Cardiac muscle cell (in vitro differentiated cells and primary cell): ENCODE data around the gene OR52D1. TPM values are rescaled to one million over a fixed set of nuclear protein-coding genes. Genes with fewer than 3 reads are reported as not detected.

Source experiments
- DNase-seq, 2 donors: peaks; one replicate each; pipeline versions ENCODE4 v3.0.0 to v3.0.0-alpha.2; 2010 to 2017; ENCODE audit warnings: low read depth in 1 of 2, low spot score in 1 of 2
- H3K27ac ChIP-seq: fragments of 200-600 bp; sonication (generic); 2 replicates; pipeline ENCODE4 v1.5.1; 2016
- H3K27me3 ChIP-seq: fragments of 200-600 bp; sonication (generic); 2 replicates; pipeline ENCODE4 v1.6.0; 2016; ENCODE audit warnings: control low read depth
- H3K36me3 ChIP-seq: fragments of 200-600 bp; sonication (generic); 2 replicates; pipeline ENCODE4 v1.5.1; 2016; ENCODE audit warnings: control low read depth
- H3K4me1 ChIP-seq: fragments of 200-600 bp; sonication (generic); 2 replicates; pipeline ENCODE4 v1.8.1; 2017; ENCODE audit warnings: low read depth, mild to moderate bottlenecking, mixed run types
- H3K4me3 ChIP-seq: fragments of 200-600 bp; sonication (generic); 2 replicates; pipeline ENCODE4 v1.5.1; 2016; ENCODE audit warnings: mild to moderate bottlenecking
- H3K9me3 ChIP-seq: fragments of 200-600 bp; sonication (generic); 2 replicates; pipeline ENCODE4 v1.5.1; 2017; ENCODE audit warnings: low read depth, mild to moderate bottlenecking, control low read depth
- CTCF ChIP-seq: IDR thresholded peaks from 2 replicates; pipeline ENCODE4 v1.5.1; 2012; ENCODE audit warnings: low read depth, mild to moderate bottlenecking, low read length
- polyA plus RNA-seq: library from polyadenylated mRNA; unstranded; fragments of >200 nt; fragmentation: Nextera tagmentation; extraction: Ambion mirVana; gene quantifications from 2 replicates; pipeline ENCODE4 v1.2.1, GENCODE V29; 2016
- total RNA-seq: library from RNA; depleted of rRNA; stranded (reverse); fragments of >200 nt; gene quantifications from 2 replicates; pipeline ENCODE4 v1.2.3, GENCODE V29; 2016

The OR52D1 gene
- total and polyA plus RNA-seq, 2 experiments from 2014 or later, result not detected

GRCh38 chr11:5524756-5525155 is 36.3 kb downstream of the OR52D1 start:
- DNase-seq, result no peak
- Histone ChIP-seq H3K27me3 (no peaks in the 10 kb centered on the region), H3K4me3 (no peak overlapping the region), H3K9me3 (no peaks in the 10 kb centered on the region), H3K36me3 (no peaks in the 10 kb centered on the region), H3K4me1 (no peaks in the 10 kb centered on the region), H3K27ac (no peak overlapping the region)
- no peak for TF ChIP-seq CTCF

- no peak overlapping the region for H3K4me3 ChIP-seq
- no peak for TF ChIP-seq CTCF
- no peak for DNase-seq
- H3K27me3 ChIP-seq, result no peaks in the 10 kb centered on the region
- no peaks in the 10 kb centered on the region for H3K4me1 ChIP-seq
- H3K36me3 ChIP-seq, result no peaks in the 10 kb centered on the region
- H3K9me3 ChIP-seq, result no peaks in the 10 kb centered on the region
- no peak overlapping the region for H3K27ac ChIP-seq
Observed at GRCh38 chr11:5527716-5528115, 39.2 kb downstream of the OR52D1 start.

GRCh38 chr11:5528495-5528894 is 40.0 kb downstream of the OR52D1 start:
- H3K27ac ChIP-seq, result no peak overlapping the region
- DNase-seq, result no peak
- TF ChIP-seq CTCF, result no peak
- no peaks in the 10 kb centered on the region for H3K36me3 ChIP-seq
- no peaks in the 10 kb centered on the region for H3K4me1 ChIP-seq
- H3K27me3 ChIP-seq, result no peaks in the 10 kb centered on the region
- H3K9me3 ChIP-seq, result no peaks in the 10 kb centered on the region
- H3K4me3 ChIP-seq, result no peak overlapping the region

GRCh38 chr11:5531053-5531831 is 42.8 kb downstream of the OR52D1 start:
- no peaks in the 10 kb centered on the region for H3K27me3 ChIP-seq
- H3K27ac ChIP-seq, result no peak overlapping the region
- H3K4me1 ChIP-seq, result no peaks in the 10 kb centered on the region
- no peak for TF ChIP-seq CTCF
- DNase-seq, result no peak
- H3K9me3 ChIP-seq, result no peaks in the 10 kb centered on the region
- no peak overlapping the region for H3K4me3 ChIP-seq
- no peaks in the 10 kb centered on the region for H3K36me3 ChIP-seq

- Histone ChIP-seq H3K36me3 (no peaks in the 10 kb centered on the region), H3K4me1 (no peaks in the 10 kb centered on the region), H3K4me3 (no peak overlapping the region), H3K9me3 (no peaks in the 10 kb centered on the region), H3K27me3 (no peaks in the 10 kb centered on the region), H3K27ac (no peak overlapping the region)
- DNase-seq, result no peak
- no peak for TF ChIP-seq CTCF
Observed at GRCh38 chr11:5534046-5534445, 45.6 kb downstream of the OR52D1 start.

GRCh38 chr11:5536482-5536881 is 48.0 kb downstream of the OR52D1 start:
- H3K36me3 ChIP-seq, result no peaks in the 10 kb centered on the region
- H3K4me1 ChIP-seq, result no peaks in the 10 kb centered on the region
- no peaks in the 10 kb centered on the region for H3K27me3 ChIP-seq
- no peak overlapping the region for H3K4me3 ChIP-seq
- H3K9me3 ChIP-seq, result no peaks in the 10 kb centered on the region
- no peak overlapping the region for H3K27ac ChIP-seq
- DNase-seq, result no peak
- no peak for TF ChIP-seq CTCF
